MM.1S (cell line): ENCODE data around the gene AK4.

Experiments
- DNase-seq: peaks from one replicate; pipeline ENCODE4 v3.0.0-alpha.2; 2015
- H2AFZ ChIP-seq: fragments of 300-600 bp; sonication (generic); 2 replicates; pipeline ENCODE4 v1.6.0; 2016; ENCODE audit warnings: antibody characterized with exemption, low read length
- H3F3A ChIP-seq: fragments of 300-600 bp; sonication (generic); 2 replicates; pipeline ENCODE4 v1.6.1; 2016; ENCODE audit warnings: mild to moderate bottlenecking, antibody characterized with exemption, low read length, moderate library complexity, mixed read lengths; ENCODE audit not compliant: insufficient read depth
- H3K27ac ChIP-seq: fragments of 300-600 bp; sonication (generic); 2 replicates; pipeline ENCODE4 v1.5.1; 2016; ENCODE audit warnings: mild to moderate bottlenecking, low read length
- H3K27me3 ChIP-seq: fragments of 300-600 bp; sonication (generic); replicated peaks from 2 replicates; pipeline ENCODE4 v1.6.0; 2016; ENCODE audit warnings: low read length; ENCODE audit not compliant: insufficient read depth
- H3K36me3 ChIP-seq: fragments of 300-600 bp; sonication (generic); replicated peaks from 2 replicates; pipeline ENCODE4 v1.6.1; 2016; ENCODE audit warnings: mild to moderate bottlenecking, low read length, mixed read lengths; ENCODE audit not compliant: insufficient read depth
- H3K4me1 ChIP-seq: fragments of 300-600 bp; sonication (generic); 2 replicates; pipeline ENCODE4 v1.6.1; 2016; ENCODE audit warnings: low read length, mixed read lengths
- H3K4me2 ChIP-seq: fragments of 300-600 bp; sonication (generic); 2 replicates; pipeline ENCODE4 v1.6.0; 2016; ENCODE audit warnings: low read depth, low read length
- H3K4me3 ChIP-seq: fragments of 300-600 bp; sonication (generic); 2 replicates; pipeline ENCODE4 v1.5.1; 2016; ENCODE audit warnings: low read length, mixed read lengths
- H3K79me2 ChIP-seq: fragments of 300-600 bp; sonication (generic); 2 replicates; pipeline ENCODE4 v1.6.1; 2016; ENCODE audit warnings: mixed run types, low read length, mixed read lengths
- H3K9ac ChIP-seq: fragments of 300-600 bp; sonication (generic); 2 replicates; pipeline ENCODE4 v1.6.1; 2016; ENCODE audit warnings: low read length, mixed read lengths
- H3K9me2 ChIP-seq: fragments of 300-600 bp; sonication (generic); replicated peaks from 2 replicates; pipeline ENCODE4 v1.6.1; 2016; ENCODE audit warnings: mild to moderate bottlenecking, low read length, mixed read lengths; ENCODE audit not compliant: insufficient read depth
- H3K9me3 ChIP-seq: fragments of 300-600 bp; sonication (generic); replicated peaks from 2 replicates; pipeline ENCODE4 v1.6.1; 2016; ENCODE audit warnings: mild to moderate bottlenecking, low read length, mixed read lengths; ENCODE audit not compliant: insufficient read depth
- H4K20me1 ChIP-seq: fragments of 300-600 bp; sonication (generic); 2 replicates; pipeline ENCODE4 v1.6.1; 2016; ENCODE audit warnings: mild to moderate bottlenecking, low read length, moderate library complexity, mixed read lengths; ENCODE audit not compliant: insufficient read depth
- CTCF ChIP-seq: fragments of 300-600 bp; sonication (generic); IDR thresholded peaks from 2 replicates; pipeline ENCODE4 v1.5.1; 2016; ENCODE audit warnings: antibody characterized with exemption, low read length, mixed read lengths
- EZH2 ChIP-seq: fragments of 300-600 bp; sonication (generic); optimal IDR thresholded peaks from 2 replicates; pipeline ENCODE3; 2017; ENCODE audit warnings: low read depth, mild to moderate bottlenecking, antibody characterized with exemption, low read length, mixed read lengths
- EZH2phosphoT487 ChIP-seq: fragments of 300-600 bp; sonication (generic); IDR thresholded peaks from 2 replicates; pipeline ENCODE4 v1.6.1; 2018; ENCODE audit warnings: antibody characterized with exemption, low read length

Gene AK4

GRCh38 chr1:65172936-65173690, 25.1 kb downstream of the AK4 start:
- no peaks in the 10 kb centered on the region for H3K9me2 ChIP-seq
- no peaks in the 10 kb centered on the region for H3K27me3 ChIP-seq
- no peak overlapping the region for H3K27ac ChIP-seq
- H4K20me1 ChIP-seq: no peaks in the 10 kb centered on the region
- no peak overlapping the region for H2AFZ ChIP-seq
- H3K36me3 ChIP-seq: no peaks in the 10 kb centered on the region
- TF ChIP-seq EZH2phosphoT487: no peak
- no peak for TF ChIP-seq CTCF
- no peak for TF ChIP-seq EZH2
- H3K79me2 ChIP-seq: no peaks in the 10 kb centered on the region
- H3K9me3 ChIP-seq: no peaks in the 10 kb centered on the region
- no peaks in the 10 kb centered on the region for H3F3A ChIP-seq
- DNase-seq: no peak
- H3K9ac ChIP-seq: no peak overlapping the region
- H3K4me1 ChIP-seq: no peaks in the 10 kb centered on the region
- no peak overlapping the region for H3K4me2 ChIP-seq
- no peak overlapping the region for H3K4me3 ChIP-seq

GRCh38 chr1:65174585-65174984, 26.6 kb downstream of the AK4 start:
- no peaks in the 10 kb centered on the region for H3K9me2 ChIP-seq
- DNase-seq: no peak
- H4K20me1 ChIP-seq: no peaks in the 10 kb centered on the region
- H3K27me3 ChIP-seq: no peaks in the 10 kb centered on the region
- no peak overlapping the region for H3K4me2 ChIP-seq
- no peaks in the 10 kb centered on the region for H3K79me2 ChIP-seq
- H3K4me3 ChIP-seq: no peak overlapping the region
- H3K36me3 ChIP-seq: no peaks in the 10 kb centered on the region
- no peak for TF ChIP-seq EZH2phosphoT487
- no peak for TF ChIP-seq CTCF
- TF ChIP-seq EZH2: no peak
- no peaks in the 10 kb centered on the region for H3F3A ChIP-seq
- H3K27ac ChIP-seq: no peak overlapping the region
- no peak overlapping the region for H2AFZ ChIP-seq
- H3K9ac ChIP-seq: no peak overlapping the region
- H3K9me3 ChIP-seq: no peaks in the 10 kb centered on the region
- no peaks in the 10 kb centered on the region for H3K4me1 ChIP-seq

GRCh38 chr1:65175171-65176055, 27.4 kb downstream of the AK4 start:
- H3K4me2 ChIP-seq: no peak overlapping the region

More at GRCh38 chr1:65175171-65176055, 27.4 kb downstream of the AK4 start:
- Histone ChIP-seq H3K27ac (no peak overlapping the region), H3K27me3 (no peaks in the 10 kb centered on the region), H3K36me3 (no peaks in the 10 kb centered on the region), H3K4me1 (no peaks in the 10 kb centered on the region), H3K79me2 (no peaks in the 10 kb centered on the region), H3K9ac (no peak overlapping the region), H3F3A (no peaks in the 10 kb centered on the region), H3K9me2 (no peaks in the 10 kb centered on the region), H3K4me3 (no peak overlapping the region), H4K20me1 (no peaks in the 10 kb centered on the region), H2AFZ (no peak overlapping the region), H3K9me3 (no peaks in the 10 kb centered on the region)
- no peak for TF ChIP-seq EZH2
- no peak for TF ChIP-seq CTCF
- TF ChIP-seq EZH2phosphoT487: no peak
- no peak for DNase-seq
